Breast epithelium (tissue), 3 donors: ENCODE measurements around the gene KLC3.

Source experiments
- CTCF ChIP-seq, 3 donors: fragments of 450-650 bp; IDR thresholded peaks; one replicate each; pipeline ENCODE4 v1.5.1; 2016 to 2017; ENCODE audit warnings: antibody characterized with exemption in 3 of 3, mild to moderate bottlenecking in 3 of 3, moderate library complexity in 3 of 3
- POLR2AphosphoS5 ChIP-seq, 3 donors: sonication (generic); formaldehyde crosslinking; IDR thresholded peaks; one replicate each; pipeline ENCODE4 v1.6.1; 2017; ENCODE audit warnings: antibody characterized with exemption in 3 of 3

DNA sequence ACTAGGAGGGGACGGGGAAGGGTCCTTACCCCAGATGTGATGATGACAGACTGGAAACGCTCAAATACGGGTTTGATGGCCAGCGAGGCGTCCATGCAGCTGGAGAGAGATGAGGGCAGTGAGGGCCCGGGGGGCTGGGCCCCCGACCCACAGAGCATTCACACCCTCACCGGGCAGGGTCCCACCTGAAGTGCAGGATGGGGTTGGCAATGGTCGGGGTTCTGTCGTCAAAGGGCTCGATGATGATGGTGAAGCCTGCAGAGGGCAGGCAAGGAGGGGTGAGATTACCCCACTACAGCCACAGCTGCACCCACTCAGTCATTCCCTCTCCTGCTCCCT lies 16.9 kb downstream of the KLC3 start:
- TF ChIP-seq POLR2AphosphoS5 (IDR thresholded peaks at IDR 0.05) (no peak), CTCF (IDR thresholded peaks at IDR 0.05) (no peak)
